ENCODE data around the gene GLCCI1. TPM values are rescaled to one million over a fixed set of nuclear protein-coding genes. Genes with fewer than 3 reads are reported as not detected.
"Not testable (repeated sequence)": the region's sequence is repeated elsewhere in the genome, so short reads cannot be mapped to it uniquely, and the experiment has no call there.

The GLCCI1 gene
- total RNA-seq, 4 donors from 2014 or later = 8.1 to 15.7 (median 11.7) TPM

DNA sequence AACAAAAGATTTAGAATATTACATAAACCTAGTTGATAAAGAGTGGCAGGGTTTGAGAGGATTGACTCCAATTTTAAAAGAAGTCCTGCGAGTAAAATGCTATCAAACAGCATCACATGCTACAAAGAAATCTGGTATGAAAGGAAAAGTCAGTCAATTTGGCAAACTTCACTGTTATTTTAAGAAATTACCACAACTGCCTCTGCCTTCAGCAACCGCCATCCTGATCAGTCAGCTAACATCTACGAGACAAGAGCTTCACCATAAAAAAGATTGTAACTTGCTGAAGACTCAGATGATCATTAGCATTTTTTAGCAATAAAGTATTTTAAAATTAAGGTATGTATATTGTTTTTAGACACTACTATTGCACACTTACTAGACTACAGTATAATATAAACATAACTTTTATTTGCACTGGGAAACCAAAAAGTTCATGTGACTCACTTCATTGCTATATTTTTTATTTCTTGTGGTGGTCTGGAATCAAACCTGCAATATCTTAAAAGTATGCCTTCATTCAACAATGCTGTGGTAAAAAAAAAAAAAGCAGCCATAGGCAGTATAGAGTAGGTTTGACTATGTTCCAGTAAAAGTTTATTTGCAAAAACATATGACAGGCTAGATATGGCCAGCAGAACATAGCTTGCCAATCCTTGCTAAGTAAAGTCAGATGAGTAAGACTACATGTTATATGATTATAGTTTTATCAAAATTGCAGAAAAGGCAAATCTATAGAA is 74.4 kb downstream of the GLCCI1 start:
- TF ChIP-seq, protein P1, sequence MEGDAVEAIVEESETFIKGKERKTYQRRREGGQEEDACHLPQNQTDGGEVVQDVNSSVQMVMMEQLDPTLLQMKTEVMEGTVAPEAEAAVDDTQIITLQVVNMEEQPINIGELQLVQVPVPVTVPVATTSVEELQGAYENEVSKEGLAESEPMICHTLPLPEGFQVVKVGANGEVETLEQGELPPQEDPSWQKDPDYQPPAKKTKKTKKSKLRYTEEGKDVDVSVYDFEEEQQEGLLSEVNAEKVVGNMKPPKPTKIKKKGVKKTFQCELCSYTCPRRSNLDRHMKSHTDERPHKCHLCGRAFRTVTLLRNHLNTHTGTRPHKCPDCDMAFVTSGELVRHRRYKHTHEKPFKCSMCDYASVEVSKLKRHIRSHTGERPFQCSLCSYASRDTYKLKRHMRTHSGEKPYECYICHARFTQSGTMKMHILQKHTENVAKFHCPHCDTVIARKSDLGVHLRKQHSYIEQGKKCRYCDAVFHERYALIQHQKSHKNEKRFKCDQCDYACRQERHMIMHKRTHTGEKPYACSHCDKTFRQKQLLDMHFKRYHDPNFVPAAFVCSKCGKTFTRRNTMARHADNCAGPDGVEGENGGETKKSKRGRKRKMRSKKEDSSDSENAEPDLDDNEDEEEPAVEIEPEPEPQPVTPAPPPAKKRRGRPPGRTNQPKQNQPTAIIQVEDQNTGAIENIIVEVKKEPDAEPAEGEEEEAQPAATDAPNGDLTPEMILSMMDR (IDR thresholded peaks at IDR 0.05) = no peak
- TF ChIP-seq POLR2A (IDR thresholded peaks at IDR 0.05) (no peak), EP300 (IDR thresholded peaks at IDR 0.05) (no peak)
- WGBS, 2 donors = 94 to 95% methylated on average over 3 of the region's 3 CpGs

DNA sequence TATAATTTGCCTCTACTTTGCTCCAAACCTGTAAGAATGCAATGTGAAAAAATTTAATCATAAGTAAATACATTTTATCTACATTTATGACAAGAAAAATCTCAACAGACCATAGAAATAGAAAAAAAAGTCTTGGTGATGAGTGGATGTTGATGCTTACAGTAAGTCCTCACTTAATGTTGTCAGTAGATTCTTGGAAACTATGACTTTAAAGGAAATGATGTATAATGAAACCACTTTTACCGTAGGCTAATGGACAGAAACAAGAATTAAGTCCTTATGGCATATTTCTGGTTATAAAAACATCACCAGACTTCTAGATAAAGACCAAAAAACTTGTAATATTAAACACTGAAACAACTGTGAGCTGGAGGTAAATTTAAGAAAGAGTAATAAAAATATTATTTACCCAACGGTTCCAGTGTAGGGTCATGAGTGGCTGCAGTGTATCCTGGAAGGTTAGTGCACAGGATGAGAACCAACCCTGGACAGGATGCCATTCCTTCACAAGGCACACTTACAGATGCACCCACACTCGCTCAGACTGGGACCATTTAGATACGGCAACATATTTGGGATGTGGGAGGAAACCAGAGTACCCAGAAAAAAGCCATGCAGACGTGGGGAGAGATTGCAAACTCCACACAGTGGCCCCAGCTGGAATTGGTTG is 76.3 kb downstream of the GLCCI1 start:
- Histone ChIP-seq H3K4me3 (no peak overlapping the region), H3K27ac (no peak overlapping the region), H3K4me1 (no peaks in the 10 kb centered on the region), H3K27me3 (no peaks in the 10 kb centered on the region), H3K9me3 (peaks cover 0 to 12% (median 0%) of the 10 kb centered on the region in 4 donors), H3K36me3 (peaks cover 0 to 57% (median 0%) of the 10 kb centered on the region in 3 donors)
- no peak for DNase-seq (ENCODE audit: low spot score in 2 of 2)
- TF ChIP-seq, protein P1 (IDR thresholded peaks at IDR 0.05) = no peak
- TF ChIP-seq EP300 (IDR thresholded peaks at IDR 0.05) (no peak), POLR2A (IDR thresholded peaks at IDR 0.05) (no peak)
- 75 to 85% methylated on average over 5 of the region's 5 CpGs for WGBS, 2 donors

More for the DNA sequence above, 74.4 kb downstream of the GLCCI1 start:
- Histone ChIP-seq H3K9me3 (peaks cover 0 to 5% (median 0%) of the 10 kb centered on the region in 4 donors), H3K27ac (no peak overlapping the region), H3K4me1 (no peaks in the 10 kb centered on the region), H3K4me3 (no peak overlapping the region), H3K36me3 (peaks cover 0 to 46% (median 0%) of the 10 kb centered on the region in 3 donors), H3K27me3 (no peaks in the 10 kb centered on the region)
- no peak for DNase-seq (ENCODE audit: low spot score in 2 of 2)

DNA sequence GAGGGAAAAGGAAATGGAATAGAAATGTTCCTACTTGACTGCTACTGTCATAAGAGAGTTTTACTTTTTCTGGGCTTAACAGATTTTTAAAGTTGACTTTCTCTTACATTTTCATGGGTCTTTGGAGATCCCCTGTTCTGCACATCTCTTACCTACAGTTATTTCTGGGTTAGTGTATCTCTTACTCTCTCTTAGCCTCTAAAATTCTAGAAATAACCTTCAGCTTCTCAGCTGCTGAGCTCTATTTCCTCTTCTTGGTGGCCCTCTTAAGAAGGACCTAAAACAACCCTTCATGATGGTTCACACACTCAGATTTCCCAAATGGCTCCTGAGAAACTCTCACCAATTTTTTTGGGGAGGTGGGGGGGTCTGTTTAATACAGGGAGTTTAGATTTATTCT is 79.5 kb downstream of the GLCCI1 start:
- not testable (repeated sequence) for DNase-seq (ENCODE audit: low spot score in 2 of 2); H3K27me3 ChIP-seq; H3K4me3 ChIP-seq; H3K4me1 ChIP-seq; H3K27ac ChIP-seq
- H3K36me3 ChIP-seq = peaks cover 0 to 36% (median 0%) of the 10 kb centered on the region in 3 donors
- H3K9me3 ChIP-seq = peaks cover 0 to 12% (median 0%) of the 10 kb centered on the region in 4 donors

DNA sequence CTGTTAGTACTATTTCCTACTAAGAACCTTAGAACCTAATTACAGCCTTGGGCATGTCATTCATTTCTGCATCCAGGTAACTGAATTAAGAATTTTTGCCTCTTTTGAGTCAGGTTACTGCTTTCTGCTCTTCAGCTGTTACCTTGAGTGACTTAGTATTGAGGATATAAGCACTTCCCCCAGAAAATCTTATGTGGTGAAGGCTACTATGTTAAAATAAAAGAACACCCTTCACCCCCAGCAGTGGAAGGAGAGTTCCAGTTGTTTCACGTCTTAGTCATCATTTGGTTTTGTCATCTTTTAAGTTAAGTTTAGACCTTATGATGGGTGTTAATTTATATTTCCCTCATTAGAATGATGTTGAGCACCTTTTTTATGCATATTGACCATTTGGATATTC is 82.8 kb downstream of the GLCCI1 start:
- Histone ChIP-seq H3K9me3 (peaks cover 0 to 12% (median 0%) of the 10 kb centered on the region in 4 donors), H3K36me3 (peaks cover 0 to 30% (median 0%) of the 10 kb centered on the region in 3 donors), H3K27ac (no peak overlapping the region), H3K4me3 (no peak overlapping the region), H3K4me1 (no peaks in the 10 kb centered on the region), H3K27me3 (no peaks in the 10 kb centered on the region)
- WGBS, 2 donors = 90 to 95% methylated on average over 1 of the region's 1 CpG
- no peak for DNase-seq (ENCODE audit: low spot score in 2 of 2)
- TF ChIP-seq, protein P1 (IDR thresholded peaks at IDR 0.05) = no peak
- TF ChIP-seq POLR2A (IDR thresholded peaks at IDR 0.05) (no peak), EP300 (IDR thresholded peaks at IDR 0.05) (no peak)

DNA sequence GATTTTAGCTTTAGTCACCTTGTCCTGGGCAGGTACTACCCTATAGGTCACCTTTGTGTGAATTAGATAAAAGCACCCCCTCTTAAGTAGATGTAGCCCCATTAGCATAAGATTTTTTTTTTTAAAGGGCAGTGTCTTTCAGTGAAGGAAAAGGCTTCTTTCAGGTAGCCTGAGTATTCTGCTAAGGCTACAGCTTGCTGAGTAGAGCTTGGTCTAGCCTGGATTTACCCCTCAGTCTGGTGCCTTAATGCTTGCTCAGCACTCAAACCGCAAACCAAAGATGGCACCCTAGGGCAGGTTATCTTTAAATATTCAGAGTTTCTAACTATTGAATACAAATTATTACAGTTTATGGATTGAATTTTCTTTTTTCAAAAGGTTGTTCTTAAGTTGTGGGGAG is 83.4 kb downstream of the GLCCI1 start:
- WGBS, 2 donors = 100% methylated on average over 1 of the region's 1 CpG
- Histone ChIP-seq H3K9me3 (peaks cover 0 to 12% (median 0%) of the 10 kb centered on the region in 4 donors), H3K36me3 (peaks cover 0 to 36% (median 0%) of the 10 kb centered on the region in 3 donors), H3K27me3 (no peaks in the 10 kb centered on the region), H3K27ac (no peak overlapping the region), H3K4me1 (no peaks in the 10 kb centered on the region), H3K4me3 (no peak overlapping the region)
- no peak for DNase-seq (ENCODE audit: low spot score in 2 of 2)
- TF ChIP-seq POLR2A (IDR thresholded peaks at IDR 0.05) = no peak
- TF ChIP-seq, protein P1 (IDR thresholded peaks at IDR 0.05) = no peak
- TF ChIP-seq EP300 (IDR thresholded peaks at IDR 0.05) = no peak

Data from tibial nerve (tissue), 4 donors.